ENCODE results near the gene GINS1. TPM values are rescaled to one million over a fixed set of nuclear protein-coding genes. Genes with fewer than 3 reads are reported as not detected.
A peak's percentile ranks its signal among the peaks of the same experiment; 100 is the strongest.

Gene GINS1
- total and polyA plus RNA-seq, 2 of the 13 experiments (the other 11 are each of a cell fraction or from before 2014, with no cell fraction given), result 14.6 to 59.9 TPM

- no peaks in the 10 kb centered on the region for H4K20me1 ChIP-seq (ENCODE audit: insufficient read depth, low read length)
- no peak overlapping the region for H3K4me2 ChIP-seq (ENCODE audit: low read depth, low read length)
- no peaks in the 10 kb centered on the region for H3K27me3 ChIP-seq (ENCODE audit: control insufficient read depth in 1 of 2, insufficient read depth in 2 of 2, low read length in 2 of 2)
- ChIA-PET POLR2A (no interaction called here), CTCF (ENCODE audit: low intra/inter-chr PET ratio, low total read pairs) (no interaction called here)
- no peaks in the 10 kb centered on the region for H3K4me1 ChIP-seq (ENCODE audit: insufficient read depth, low read length)
- H3K9me3 ChIP-seq (ENCODE audit: low read length), result no peaks in the 10 kb centered on the region
- no TSS peak for BruUV-seq (replicated peaks)
- ATAC-seq (peak; percentile 5; the same call in 2 of the 3 replicates), FAIRE-seq (no peak), DNase-seq (ENCODE audit: low spot score) (no peak)
- H2AFZ ChIP-seq (ENCODE audit: low read length), result no peak overlapping the region
- WGBS (ENCODE audit: low lambda C conversion rate), result 97% methylated on average over 12 of the region's 12 CpGs
- intact Hi-C loops (cut with micrococcal nuclease; ENCODE audit: unreplicated experiment), result no loop called here
- in situ Hi-C loops (cut with HindIII; ENCODE audit: extremely low pct_ligation_motif_present, low pct_unique_long_range_greater_than_20kb), result no loop called here
- H3K27ac ChIP-seq (ENCODE audit: extremely low read length, insufficient read depth, low read length), result no peak overlapping the region
- H3K79me2 ChIP-seq (ENCODE audit: insufficient read depth, low read length), result no peaks in the 10 kb centered on the region
- peaks cover 56 to 73% of the 10 kb centered on the region in 2 experiments for H3K36me3 ChIP-seq (replicated peaks in 1 of 2; ENCODE audit: control insufficient read depth in 1 of 2, insufficient read depth in 2 of 2, low read length in 2 of 2)
- no peak overlapping the region for H3K4me3 ChIP-seq (replicated peaks in 1 of 3; ENCODE audit: insufficient read depth in 1 of 3, low read depth in 2 of 3, low read length in 3 of 3)
- no peak overlapping the region for H3K9ac ChIP-seq (ENCODE audit: insufficient read depth, low read depth, low read length)
- no peak for TF ChIP-seq ZFP1 (CRISPR knock-in tag; IDR thresholded peaks at IDR 0.05)
- TF ChIP-seq CSRNP1 (CRISPR knock-in tag; IDR thresholded peaks at IDR 0.05), result no peak
- peak; percentile 62 for TF ChIP-seq AGO2 (optimal IDR thresholded peaks at IDR 0.05; ENCODE audit: low read depth, low read length)
- peak; percentile 19; the same call in 1 of the 2 replicates for TF ChIP-seq ZNF768 (CRISPR knock-in tag; IDR thresholded peaks at IDR 0.05)
- no peak for TF ChIP-seq TFAP4 (IDR thresholded peaks at IDR 0.05; ENCODE audit: borderline replicate concordance, low read depth)
- no peak for TF ChIP-seq ZNF574 (CRISPR knock-in tag; IDR thresholded peaks at IDR 0.05)
- TF ChIP-seq IRF2 (CRISPR knock-in tag; IDR thresholded peaks at IDR 0.05), result no peak
- peak; percentile 10; the same call in 1 of the 2 replicates for TF ChIP-seq ZNF687 (CRISPR knock-in tag; IDR thresholded peaks at IDR 0.05)
- no peak for TF ChIP-seq YY1 (IDR thresholded peaks at IDR 0.05; ENCODE audit: insufficient read depth, insufficient replicate concordance, low read depth, low read length)
- 0 out of 2 replicates have a peak, but pooled peaks have one; percentile 40 for TF ChIP-seq ZNF280B (CRISPR knock-in tag; IDR thresholded peaks at IDR 0.05; ENCODE audit: borderline replicate concordance)
- TF ChIP-seq ZSCAN29 (CRISPR knock-in tag; conservative IDR thresholded peaks at IDR 0.05), result no peak
Observed at GRCh38 chr20:25481918-25482253, 74.4 kb downstream of the GINS1 start.

All from HepG2 (cell line).